Measurements from ENCODE around the gene KRTAP29-1. TPM values are rescaled to one million over a fixed set of nuclear protein-coding genes. Genes with fewer than 3 reads are reported as not detected.

Gene KRTAP29-1
- total RNA-seq, 1 experiment from 2014 or later = not detected

GRCh38 chr17:41340934-41341861, 38.5 kb upstream of the KRTAP29-1 start:
- no peak overlapping the region for H3K14ac ChIP-seq (ENCODE audit: insufficient read depth, low read length)
- no peak overlapping the region for H3K18ac ChIP-seq (ENCODE audit: insufficient read length, low read depth, low read length)
- Mint-ChIP-seq H3K27me3 (ENCODE audit: low read depth) (peaks cover 13% of the 10 kb centered on the region), H3K4me3 (no peak overlapping the region), H3K4me1 (no peaks in the 10 kb centered on the region), H3K9me3 (peaks cover 13 to 20% of the 10 kb centered on the region in 2 experiments), H3K36me3 (ENCODE audit: insufficient read depth in 1 of 3, low read depth in 3 of 3) (peaks cover 2 to 19% (median 3%) of the 10 kb centered on the region in 3 experiments), H3K27ac (no peak overlapping the region)
- H3K9me3 ChIP-seq (ENCODE audit: control insufficient read depth, low read depth, low read length) = no peaks in the 10 kb centered on the region
- H3K23ac ChIP-seq (ENCODE audit: insufficient read length, low read depth, low read length) = no peak overlapping the region
- H2BK120ac ChIP-seq (ENCODE audit: low read depth, low read length, poor library complexity, severe bottlenecking) = no peak overlapping the region
- H2BK12ac ChIP-seq (ENCODE audit: insufficient read length, low read depth, low read length) = no peak overlapping the region
- no peaks in the 10 kb centered on the region for H3K79me2 ChIP-seq (ENCODE audit: insufficient read depth, low read length)
- H2AK5ac ChIP-seq (ENCODE audit: insufficient read length, low read length) = no peak overlapping the region
- no CpG with 5 or more reads among the region's 7 CpGs for WGBS (ENCODE audit: extremely low coverage, insufficient read length, low lambda C conversion rate)
- H4K8ac ChIP-seq (replicated peaks; ENCODE audit: insufficient read length, low read depth, low read length) = no peak overlapping the region
- TF ChIP-seq, protein P1, sequence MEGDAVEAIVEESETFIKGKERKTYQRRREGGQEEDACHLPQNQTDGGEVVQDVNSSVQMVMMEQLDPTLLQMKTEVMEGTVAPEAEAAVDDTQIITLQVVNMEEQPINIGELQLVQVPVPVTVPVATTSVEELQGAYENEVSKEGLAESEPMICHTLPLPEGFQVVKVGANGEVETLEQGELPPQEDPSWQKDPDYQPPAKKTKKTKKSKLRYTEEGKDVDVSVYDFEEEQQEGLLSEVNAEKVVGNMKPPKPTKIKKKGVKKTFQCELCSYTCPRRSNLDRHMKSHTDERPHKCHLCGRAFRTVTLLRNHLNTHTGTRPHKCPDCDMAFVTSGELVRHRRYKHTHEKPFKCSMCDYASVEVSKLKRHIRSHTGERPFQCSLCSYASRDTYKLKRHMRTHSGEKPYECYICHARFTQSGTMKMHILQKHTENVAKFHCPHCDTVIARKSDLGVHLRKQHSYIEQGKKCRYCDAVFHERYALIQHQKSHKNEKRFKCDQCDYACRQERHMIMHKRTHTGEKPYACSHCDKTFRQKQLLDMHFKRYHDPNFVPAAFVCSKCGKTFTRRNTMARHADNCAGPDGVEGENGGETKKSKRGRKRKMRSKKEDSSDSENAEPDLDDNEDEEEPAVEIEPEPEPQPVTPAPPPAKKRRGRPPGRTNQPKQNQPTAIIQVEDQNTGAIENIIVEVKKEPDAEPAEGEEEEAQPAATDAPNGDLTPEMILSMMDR (conservative IDR thresholded peaks at IDR 0.05) = no peak
- no peak overlapping the region for H4K5ac ChIP-seq (ENCODE audit: insufficient read length, low read depth, low read length)
- no peaks in the 10 kb centered on the region for H3K4me1 ChIP-seq (ENCODE audit: insufficient read depth, low read length)
- H3K4ac ChIP-seq (ENCODE audit: low read depth, low read length) = no peak overlapping the region
- H3K9ac ChIP-seq (ENCODE audit: extremely low read depth, insufficient read length, low read length) = no peak overlapping the region
- H3K79me1 ChIP-seq (ENCODE audit: insufficient read depth, low read depth, low read length, poor library complexity, severe bottlenecking) = no peaks in the 10 kb centered on the region
- no peaks in the 10 kb centered on the region for H4K20me1 ChIP-seq (ENCODE audit: control insufficient read depth, insufficient read depth, insufficient read length)
- no peak overlapping the region for H3T11ph ChIP-seq (ENCODE audit: low read length)
- H3K4me2 ChIP-seq (ENCODE audit: insufficient read depth, insufficient read length, low read length) = no peak overlapping the region
- H2BK5ac ChIP-seq (ENCODE audit: insufficient read length, low read length) = no peak overlapping the region
- H4K91ac ChIP-seq (ENCODE audit: insufficient read length, low read depth, low read length) = no peak overlapping the region
- H2AFZ ChIP-seq (ENCODE audit: low read length) = no peak overlapping the region
- no peak overlapping the region for H2BK20ac ChIP-seq (ENCODE audit: low read depth, low read length, poor library complexity, severe bottlenecking)
- H3K27me3 ChIP-seq (ENCODE audit: insufficient read depth, low read length) = no peaks in the 10 kb centered on the region
- H2BK15ac ChIP-seq (ENCODE audit: low read depth, low read length) = no peak overlapping the region
- H3K23me2 ChIP-seq (ENCODE audit: insufficient read length, low read depth, low read length, poor library complexity, severe bottlenecking) = no peaks in the 10 kb centered on the region
- H3K27ac ChIP-seq (ENCODE audit: insufficient read length, low read depth, low read length) = no peak overlapping the region
- no peak for DNase-seq
- no peak overlapping the region for H3K56ac ChIP-seq (ENCODE audit: insufficient read length, low read depth, low read length)
